ENCODE measurements around the gene SOAT2.
A peak's percentile ranks its signal among the peaks of the same experiment; 100 is the strongest.

The SOAT2 gene

GRCh38 chr12:53102883-53103807 is at the start of gene SOAT2:
Gene SOAT2 (plus strand): TSS chr12:53103486. CDS start chr12:53103578, 92 bp downstream.
- no peak for DNase-seq (ENCODE audit: low read depth in 2 of 2)

DNA sequence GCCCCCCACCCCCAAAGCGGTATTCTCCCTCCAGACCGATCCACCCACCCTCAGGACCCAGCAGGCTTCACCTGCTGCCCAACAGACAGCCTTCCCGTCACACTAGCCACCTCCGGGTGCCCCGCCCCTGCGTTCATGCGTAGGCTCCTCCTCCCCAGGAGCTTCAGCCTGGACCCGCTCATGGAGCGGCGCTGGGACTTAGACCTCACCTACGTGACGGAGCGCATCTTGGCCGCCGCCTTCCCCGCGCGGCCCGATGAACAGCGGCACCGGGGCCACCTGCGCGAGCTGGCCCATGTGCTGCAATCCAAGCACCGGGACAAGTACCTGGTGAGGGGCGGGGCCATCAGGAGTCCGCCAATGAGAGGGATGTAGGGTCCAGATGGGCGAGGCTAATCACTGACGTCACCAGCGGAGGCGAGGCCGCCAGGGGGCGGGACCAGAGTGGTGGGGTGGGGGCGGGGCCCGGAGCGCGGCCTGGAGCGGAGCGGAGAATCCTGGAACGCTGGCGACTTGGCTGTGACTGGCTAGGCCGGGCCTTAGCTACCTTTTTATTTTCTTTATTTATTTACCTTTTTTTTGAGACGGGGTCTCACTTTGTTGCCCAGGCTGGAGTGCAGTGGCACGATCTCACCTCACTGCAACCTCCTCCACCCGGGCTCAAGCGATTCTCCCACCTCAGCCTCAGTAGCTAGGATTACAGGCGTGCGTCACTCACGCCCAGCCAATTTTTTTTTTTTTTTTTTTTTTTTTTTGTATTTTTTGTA is 49.0 kb upstream of the SOAT2 start:
- peak; percentile 86 for DNase-seq (ENCODE audit: low read depth in 2 of 2)

- no peak for DNase-seq (ENCODE audit: low read depth in 2 of 2)
Observed at GRCh38 chr12:53055471-53056266, 47.6 kb upstream of the SOAT2 start.

DNA sequence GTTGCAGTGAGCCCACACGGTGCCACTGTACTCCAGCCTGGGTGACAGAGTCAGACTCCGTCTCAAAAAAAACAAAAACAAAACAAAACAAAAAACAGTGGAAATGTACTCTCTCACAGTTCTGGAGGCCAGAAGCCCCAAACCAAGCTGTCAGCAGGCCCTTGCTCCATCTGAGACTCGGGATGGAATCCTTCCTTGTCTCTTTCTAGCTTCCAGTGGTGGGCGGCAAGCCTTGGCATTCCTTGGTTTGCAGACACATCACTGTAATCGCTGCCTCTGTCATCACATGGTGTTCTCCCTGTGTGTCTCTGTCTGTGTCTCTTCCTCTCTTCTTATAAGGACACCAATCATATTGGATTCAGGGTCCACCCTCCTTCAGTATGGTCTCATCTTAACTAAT is 47.0 kb upstream of the SOAT2 start:
- no peak for DNase-seq (ENCODE audit: low read depth in 2 of 2)

- no peak for DNase-seq (ENCODE audit: low read depth in 2 of 2)
Observed at GRCh38 chr12:53056901-53057300, 46.4 kb upstream of the SOAT2 start.

DNA sequence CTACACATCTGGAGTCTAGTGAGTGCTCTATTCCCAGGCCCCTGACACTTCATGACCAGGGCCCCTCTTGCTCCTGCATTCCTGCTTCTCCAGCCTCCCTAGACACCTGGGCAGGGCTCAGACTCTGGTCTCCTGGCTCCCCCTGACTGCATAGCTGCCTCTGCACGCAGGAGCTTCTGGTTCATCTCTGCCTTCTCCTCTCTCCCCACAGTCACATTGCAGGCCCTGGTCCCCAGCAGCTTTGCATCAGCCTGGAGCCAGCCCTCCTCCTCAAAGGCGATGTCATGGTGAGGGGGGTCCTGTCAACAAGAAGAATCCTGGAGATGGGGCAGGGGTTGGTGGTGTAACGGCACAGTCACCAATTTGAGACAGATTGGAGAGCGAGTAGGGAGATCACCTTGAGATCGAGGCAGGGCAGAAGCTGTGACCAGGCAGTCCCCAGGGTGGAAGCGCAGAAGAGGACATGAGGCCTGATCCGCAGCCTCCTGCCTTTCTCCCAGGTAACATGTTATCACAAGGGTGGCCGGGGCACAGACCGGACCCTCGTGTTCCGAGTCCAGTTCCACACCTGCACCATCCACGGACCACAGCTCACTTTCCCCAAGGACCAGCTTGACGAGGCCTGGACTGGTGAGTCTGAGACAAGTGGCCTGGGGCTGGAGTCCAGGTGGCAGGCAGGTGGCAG is 45.3 kb upstream of the SOAT2 start:
- no peak for DNase-seq (ENCODE audit: low read depth in 2 of 2)

DNA sequence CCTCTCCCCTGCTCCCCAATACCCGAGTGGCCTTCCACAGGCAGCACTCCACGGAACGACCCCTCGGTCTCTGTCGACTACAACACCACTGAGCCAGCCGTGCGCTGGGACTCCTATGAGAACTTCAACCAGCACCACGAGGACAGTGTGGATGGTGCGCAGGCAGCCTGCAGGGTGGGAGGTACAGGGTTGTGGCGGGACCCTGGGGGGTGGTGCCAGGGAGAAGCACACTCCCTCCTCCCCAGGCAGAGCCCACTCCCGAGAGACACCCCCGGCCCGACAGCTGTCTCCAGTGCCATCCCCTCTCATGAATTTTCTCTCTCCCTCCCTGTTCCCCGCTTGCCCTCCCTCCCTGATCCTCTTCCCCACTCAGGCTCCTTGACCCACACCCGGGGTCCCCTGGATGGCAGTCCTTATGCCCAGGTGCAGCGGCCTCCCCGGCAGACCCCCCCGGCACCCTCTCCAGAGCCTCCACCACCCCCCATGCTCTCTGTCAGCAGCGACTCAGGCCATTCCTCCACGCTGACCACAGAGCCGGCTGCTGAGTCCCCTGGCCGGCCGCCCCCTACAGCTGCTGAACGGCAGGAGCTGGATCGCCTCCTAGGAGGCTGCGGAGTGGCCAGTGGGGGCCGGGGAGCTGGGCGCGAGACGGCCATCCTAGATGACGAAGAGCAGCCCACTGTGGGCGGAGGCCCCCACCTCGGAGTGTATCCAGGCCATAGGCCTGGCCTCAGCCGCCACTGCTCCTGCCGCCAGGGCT is 44.4 kb upstream of the SOAT2 start:
- no peak for DNase-seq (ENCODE audit: low read depth in 2 of 2)

- DNase-seq (ENCODE audit: low read depth in 2 of 2), result no peak
Observed at GRCh38 chr12:53059434-53060063, 43.7 kb upstream of the SOAT2 start.

GRCh38 chr12:53060064-53060720 is 43.1 kb upstream of the SOAT2 start:
- DNase-seq (ENCODE audit: low read depth in 2 of 2), result no peak

DNA sequence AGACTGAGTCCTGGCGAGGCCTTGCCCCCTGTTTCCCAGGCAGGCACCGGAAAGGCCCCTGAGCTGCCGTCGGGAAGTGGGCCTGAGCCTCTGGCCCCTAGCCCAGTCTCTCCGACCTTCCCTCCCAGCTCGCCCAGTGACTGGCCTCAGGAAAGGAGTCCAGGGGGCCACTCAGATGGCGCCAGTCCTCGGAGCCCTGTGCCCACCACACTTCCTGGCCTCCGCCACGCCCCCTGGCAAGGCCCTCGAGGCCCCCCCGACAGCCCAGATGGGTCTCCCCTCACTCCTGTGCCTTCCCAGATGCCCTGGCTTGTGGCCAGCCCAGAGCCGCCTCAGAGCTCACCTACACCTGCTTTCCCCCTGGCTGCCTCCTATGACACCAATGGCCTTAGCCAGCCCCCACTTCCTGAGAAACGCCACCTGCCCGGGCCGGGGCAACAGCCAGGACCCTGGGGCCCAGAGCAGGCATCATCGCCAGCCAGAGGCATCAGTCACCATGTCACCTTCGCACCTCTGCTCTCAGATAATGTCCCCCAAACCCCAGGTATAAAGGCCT is 42.5 kb upstream of the SOAT2 start:
- no peak for DNase-seq (ENCODE audit: low read depth in 2 of 2)

GRCh38 chr12:53061404-53062010 is 41.8 kb upstream of the SOAT2 start:
- no peak for DNase-seq (ENCODE audit: low read depth in 2 of 2)

GRCh38 chr12:53062011-53062961 is 41.0 kb upstream of the SOAT2 start:
- DNase-seq (ENCODE audit: low read depth in 2 of 2), result no peak

- no peak for DNase-seq (ENCODE audit: low read depth in 2 of 2)
Observed at GRCh38 chr12:53062977-53063707, 40.1 kb upstream of the SOAT2 start.

DNA sequence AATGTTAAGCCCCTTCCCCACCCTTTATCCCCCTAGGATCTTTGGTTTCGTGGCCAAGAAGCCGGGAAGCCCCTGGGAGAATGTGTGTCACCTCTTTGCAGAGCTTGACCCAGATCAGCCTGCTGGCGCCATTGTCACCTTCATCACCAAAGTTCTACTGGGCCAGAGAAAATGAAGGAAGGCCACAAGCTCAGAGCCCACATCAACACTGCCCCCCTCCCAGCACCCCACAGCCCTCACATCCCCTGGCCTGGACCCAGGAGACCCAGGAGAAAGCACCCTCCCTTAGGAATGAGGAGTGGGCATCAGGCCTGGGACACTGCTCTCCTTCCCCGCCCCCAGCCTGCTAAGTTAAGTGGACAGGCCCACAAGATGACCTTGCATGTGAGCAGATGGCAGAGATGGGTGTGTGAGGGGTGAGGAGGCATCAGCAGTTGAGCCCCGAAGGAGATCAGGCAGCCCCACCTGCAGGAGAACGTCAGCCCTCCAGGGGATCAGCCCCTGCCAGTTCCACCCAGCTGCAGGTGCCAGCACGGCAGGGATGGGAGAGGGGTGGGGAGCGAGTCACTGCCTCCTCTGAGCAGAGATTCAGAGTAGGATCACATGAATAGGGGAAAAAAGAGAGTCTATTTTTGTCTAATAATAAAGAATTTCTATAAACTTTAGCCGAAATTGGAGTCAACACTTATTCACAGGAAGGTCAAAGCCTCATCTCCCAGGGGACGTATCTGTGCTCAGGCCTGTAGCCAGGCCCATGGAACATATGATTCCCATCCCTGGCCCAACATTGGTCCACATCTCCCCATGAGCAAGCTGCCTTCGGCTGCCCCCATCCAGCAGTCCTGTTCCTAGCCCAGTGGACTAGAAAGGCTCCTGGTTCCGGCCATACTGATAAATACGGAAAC is 39.3 kb upstream of the SOAT2 start:
- DNase-seq (ENCODE audit: low read depth in 2 of 2), result no peak

DNA sequence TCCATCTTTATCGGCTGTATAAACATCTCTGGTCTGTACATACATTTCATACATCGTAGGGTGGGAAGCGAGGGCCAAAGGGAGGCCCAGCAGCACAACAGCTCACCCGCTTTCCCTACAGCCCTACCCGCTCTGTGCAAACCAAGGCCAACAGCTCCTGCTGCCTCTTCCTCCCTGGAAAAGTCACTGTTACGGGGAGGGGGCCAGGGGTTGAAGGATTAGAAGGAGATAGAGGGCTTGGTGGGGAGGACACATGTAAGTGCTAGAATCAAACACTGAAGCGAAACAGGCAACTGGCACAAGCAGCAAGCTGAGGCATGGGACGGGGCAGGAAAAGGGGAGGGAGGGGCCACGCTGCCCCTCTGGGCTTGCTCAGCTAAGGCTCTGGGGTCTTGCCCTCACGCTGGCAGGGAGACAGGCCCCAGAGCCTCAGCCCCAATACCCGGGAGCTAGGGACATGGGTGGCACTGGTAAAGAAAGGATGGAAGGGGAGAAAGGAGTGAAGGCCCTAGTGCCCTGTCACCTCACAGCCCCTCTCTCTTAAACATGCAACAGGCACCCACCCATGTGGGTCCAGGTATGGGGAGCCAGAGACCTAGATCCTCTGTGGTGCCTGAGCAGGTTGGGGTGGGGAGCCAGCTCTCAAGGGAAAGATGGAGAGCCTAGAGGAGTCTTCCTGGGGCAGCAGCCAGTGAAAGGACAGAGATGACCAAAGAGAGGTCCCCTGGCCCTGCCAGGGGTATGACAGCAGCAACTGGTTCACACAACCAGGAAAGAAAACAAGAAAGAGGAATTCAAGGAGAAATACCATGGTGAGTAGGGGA is 38.5 kb upstream of the SOAT2 start:
- no peak for DNase-seq (ENCODE audit: low read depth in 2 of 2)

Data from stimulated activated CD4-positive, alpha-beta T cell treated with anti-CD3 and anti-CD28 coated beads, Interleukin-1b, Interleukin-23, amount 100 ng/mL, for 1 hour (primary cell).